A673 (cell line): ENCODE data around the gene SMPDL3B. TPM values are rescaled to one million over a fixed set of nuclear protein-coding genes. Genes with fewer than 3 reads are reported as not detected.

Experiments
- BruUV-seq: library from RNA; stranded (reverse); fragments of 400-500 nt; replicated peaks from 2 replicates; lab custom pipeline; 2021; lab: Mats Ljungman, UMichigan
- CTCF ChIA-PET: fragments of 300-600 bp; sonication (Branson Sonifier 250); formaldehyde crosslinking; loops from one replicate; lab custom pipeline; 2022; ENCODE audit warnings: antibody characterized with exemption; lab: Charles Lee
- POLR2A ChIA-PET: fragments of 300-600 bp; sonication (Branson Sonifier 250); formaldehyde crosslinking; loops from one replicate; lab custom pipeline; 2022; ENCODE audit warnings: antibody characterized with exemption; ENCODE audit not compliant: low non-redundant PET; lab: Charles Lee
- DNase-seq: peaks from one replicate; pipeline ENCODE4 v3.0.0-alpha.2; 2015; ENCODE audit warnings: low spot score
- H3K27ac ChIP-seq: fragments of 200-600 bp; sonication (generic); 2 replicates; pipeline ENCODE4 v1.5.1; 2016; ENCODE audit warnings: mixed run types, low read depth, mild to moderate bottlenecking, mixed read lengths, antibody characterized with exemption, low read length; ENCODE audit not compliant: poor library complexity, severe bottlenecking
- H3K27me3 ChIP-seq: fragments of 200-600 bp; sonication (generic); replicated peaks from 2 replicates; pipeline ENCODE4 v1.6.1; 2017; ENCODE audit warnings: mixed run types, low read depth, mild to moderate bottlenecking, mixed read lengths, antibody characterized with exemption, low read length; ENCODE audit not compliant: insufficient read depth, poor library complexity
- H3K36me3 ChIP-seq: fragments of 200-600 bp; sonication (generic); 2 replicates; pipeline ENCODE4 v1.6.1; 2016; ENCODE audit warnings: mixed run types, mild to moderate bottlenecking, mixed read lengths, antibody characterized with exemption, low read length; ENCODE audit not compliant: insufficient read depth, poor library complexity, severe bottlenecking
- H3K4me1 ChIP-seq: fragments of 200-600 bp; sonication (generic); 2 replicates; pipeline ENCODE4 v1.6.1; 2017; ENCODE audit warnings: mixed run types, mild to moderate bottlenecking, mixed read lengths, antibody characterized with exemption, low read length; ENCODE audit not compliant: insufficient read depth, poor library complexity, severe bottlenecking
- H3K4me3 ChIP-seq: fragments of 200-600 bp; sonication (generic); 2 replicates; pipeline ENCODE4 v1.5.1; 2016; ENCODE audit warnings: low read depth, mixed run types, mild to moderate bottlenecking, mixed read lengths, low read length; ENCODE audit not compliant: poor library complexity, severe bottlenecking
- H3K9me3 ChIP-seq: fragments of 200-600 bp; sonication (generic); 2 replicates; pipeline ENCODE4 v1.6.1; 2016; ENCODE audit warnings: mixed run types, low read depth, mild to moderate bottlenecking, mixed read lengths, antibody characterized with exemption, low read length; ENCODE audit not compliant: poor library complexity, severe bottlenecking
- CTCF ChIP-seq: fragments of 300-800, 200-600 bp; sonication (generic); conservative IDR thresholded peaks from 2 replicates; pipeline ENCODE4 v1.5.1; 2017; ENCODE audit warnings: low read depth, mild to moderate bottlenecking, antibody characterized with exemption, low read length, moderate library complexity, mixed read lengths
- EZH2 ChIP-seq: fragments of 200-600 bp; sonication (generic); IDR thresholded peaks from 2 replicates; pipeline ENCODE4 v1.6.1; 2017; ENCODE audit warnings: borderline replicate concordance, low read depth, mild to moderate bottlenecking, mixed read lengths, antibody characterized with exemption, low read length; ENCODE audit not compliant: poor library complexity, severe bottlenecking
- intact Hi-C: fragments of 100-400 bp; cut with micrococcal nuclease; formaldehyde crosslinking; loops from one replicate; pipeline ENCODE4 v1.10.0; 2022; ENCODE audit not compliant: unreplicated experiment
- total RNA-seq: library from RNA; stranded (reverse); gene quantifications from 2 replicates; pipeline ENCODE4 v1.2.3, GENCODE V29; 2021

The SMPDL3B gene
- total RNA-seq, 1 experiment from 2014 or later = 0.62 TPM

- H3K36me3 ChIP-seq = no peaks in the 10 kb centered on the region
- H3K4me3 ChIP-seq = no peak overlapping the region
- no peak overlapping the region for H3K27ac ChIP-seq
- POLR2A ChIA-PET = no interaction called here
- peak; percentile 73 for DNase-seq
- intact Hi-C loops = loop anchor here (1.0 kb wide), 1 partner anchor 121 kb away; no protein-coding TSS in a partner anchor
- no peaks in the 10 kb centered on the region for H3K27me3 ChIP-seq
- no peaks in the 10 kb centered on the region for H3K9me3 ChIP-seq
- CTCF ChIA-PET = interaction anchor here (0.6 to 2.5 kb wide), 4 partner anchors 39 to 134 kb away, joined by 3 to 9 read pairs (median 7); no protein-coding TSS in a partner anchor
- no peak for TF ChIP-seq EZH2
- peak; percentile 63 for TF ChIP-seq CTCF
- peaks cover 8% of the 10 kb centered on the region for H3K4me1 ChIP-seq
- no TSS peak for BruUV-seq
These were observed 44.5 kb downstream of the SMPDL3B start for GRCh38 chr1:27979151-27979858.

GRCh38 chr1:27979859-27980201 is 45.0 kb downstream of the SMPDL3B start:
- H3K4me3 ChIP-seq = no peak overlapping the region
- ChIA-PET POLR2A (no interaction called here), CTCF (interaction anchor here (0.6 to 2.5 kb wide), 3 partner anchors 39 to 134 kb away, joined by 6 to 9 read pairs (median 8); no protein-coding TSS in a partner anchor)
- no peak for DNase-seq
- H3K27ac ChIP-seq = peak overlapping the region; percentile 55
- no peaks in the 10 kb centered on the region for H3K9me3 ChIP-seq
- peaks cover 8% of the 10 kb centered on the region for H3K4me1 ChIP-seq
- no peak for TF ChIP-seq CTCF
- TF ChIP-seq EZH2 = no peak
- H3K36me3 ChIP-seq = no peaks in the 10 kb centered on the region
- no TSS peak for BruUV-seq
- H3K27me3 ChIP-seq = no peaks in the 10 kb centered on the region
- intact Hi-C loops = loop anchor here (1.0 kb wide), 1 partner anchor 122 kb away; no protein-coding TSS in a partner anchor

GRCh38 chr1:27980216-27980845 is 45.5 kb downstream of the SMPDL3B start:
- no peak overlapping the region for H3K4me3 ChIP-seq
- ChIA-PET CTCF (interaction anchor here (0.6 to 2.5 kb wide), 3 partner anchors 40 to 133 kb away, joined by 6 to 9 read pairs (median 8); no protein-coding TSS in a partner anchor), POLR2A (no interaction called here)
- no peak for DNase-seq
- no peaks in the 10 kb centered on the region for H3K27me3 ChIP-seq
- H3K9me3 ChIP-seq = no peaks in the 10 kb centered on the region
- BruUV-seq = no TSS peak
- intact Hi-C loops = no loop called here
- TF ChIP-seq CTCF (no peak), EZH2 (no peak)
- no peaks in the 10 kb centered on the region for H3K36me3 ChIP-seq
- H3K4me1 ChIP-seq = peaks cover 8% of the 10 kb centered on the region
- H3K27ac ChIP-seq = peak overlapping the region; percentile 55
